ENCODE measurements around the gene NME3. TPM values are rescaled to one million over a fixed set of nuclear protein-coding genes. Genes with fewer than 3 reads are reported as not detected.

Gene NME3
- total RNA-seq, 1 donor from 2014 or later = 57.7 TPM

DNA sequence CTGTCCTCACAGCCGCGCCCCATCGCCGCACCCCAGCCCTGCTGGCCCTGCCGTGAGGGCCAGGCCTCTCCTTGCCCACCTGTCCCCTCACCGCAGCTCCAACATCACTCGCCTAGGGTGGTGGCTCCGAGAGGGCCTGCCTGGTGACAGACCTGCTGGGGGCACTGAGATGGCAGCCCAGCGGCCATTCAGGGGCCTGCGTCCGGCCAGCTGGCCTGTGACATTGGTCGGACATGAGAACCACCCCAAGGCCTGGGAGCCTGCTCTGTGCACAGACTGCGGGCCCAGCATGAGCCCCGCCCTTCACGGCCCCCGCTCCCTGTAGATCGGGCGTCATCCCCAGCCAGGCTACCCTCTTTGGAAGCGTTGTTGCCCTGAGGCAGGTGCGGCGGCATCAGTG lies 11.8 kb downstream of the NME3 start:
- Mint-ChIP-seq H3K4me3 (no peak overlapping the region), H3K9me3 (no peaks in the 10 kb centered on the region), H3K27ac (no peak overlapping the region), H3K27me3 (ENCODE audit: low read depth) (no peaks in the 10 kb centered on the region), H3K4me1 (no peaks in the 10 kb centered on the region), H3K36me3 (peaks cover 7% of the 10 kb centered on the region)
- DNase-seq (ENCODE audit: low spot score in 2 of 2, unreplicated experiment in 2 of 2) = no peak
- TF ChIP-seq, protein P1, sequence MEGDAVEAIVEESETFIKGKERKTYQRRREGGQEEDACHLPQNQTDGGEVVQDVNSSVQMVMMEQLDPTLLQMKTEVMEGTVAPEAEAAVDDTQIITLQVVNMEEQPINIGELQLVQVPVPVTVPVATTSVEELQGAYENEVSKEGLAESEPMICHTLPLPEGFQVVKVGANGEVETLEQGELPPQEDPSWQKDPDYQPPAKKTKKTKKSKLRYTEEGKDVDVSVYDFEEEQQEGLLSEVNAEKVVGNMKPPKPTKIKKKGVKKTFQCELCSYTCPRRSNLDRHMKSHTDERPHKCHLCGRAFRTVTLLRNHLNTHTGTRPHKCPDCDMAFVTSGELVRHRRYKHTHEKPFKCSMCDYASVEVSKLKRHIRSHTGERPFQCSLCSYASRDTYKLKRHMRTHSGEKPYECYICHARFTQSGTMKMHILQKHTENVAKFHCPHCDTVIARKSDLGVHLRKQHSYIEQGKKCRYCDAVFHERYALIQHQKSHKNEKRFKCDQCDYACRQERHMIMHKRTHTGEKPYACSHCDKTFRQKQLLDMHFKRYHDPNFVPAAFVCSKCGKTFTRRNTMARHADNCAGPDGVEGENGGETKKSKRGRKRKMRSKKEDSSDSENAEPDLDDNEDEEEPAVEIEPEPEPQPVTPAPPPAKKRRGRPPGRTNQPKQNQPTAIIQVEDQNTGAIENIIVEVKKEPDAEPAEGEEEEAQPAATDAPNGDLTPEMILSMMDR (IDR thresholded peaks at IDR 0.05; ENCODE audit: unreplicated experiment) = no peak

DNA sequence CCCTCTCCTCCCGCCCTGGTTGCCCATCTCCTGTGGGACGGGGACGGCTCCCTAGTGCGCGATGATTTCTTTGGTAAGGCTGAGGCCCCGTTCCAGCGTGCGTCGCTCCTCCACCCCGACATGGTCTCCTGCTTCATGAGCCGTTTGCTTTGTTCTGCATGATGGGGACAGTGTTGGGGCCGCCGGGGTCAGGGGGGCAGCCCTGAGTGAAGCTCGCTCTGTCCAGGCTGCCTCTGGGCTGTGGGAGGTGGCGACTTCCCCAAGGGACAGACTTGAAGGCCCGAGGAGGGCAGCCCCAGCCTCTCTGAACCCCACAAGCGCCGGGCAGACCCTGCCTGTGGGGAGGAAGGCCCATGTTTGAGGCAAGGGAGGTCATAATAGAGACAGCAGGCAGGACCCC lies 12.4 kb downstream of the NME3 start:
- no peaks in the 10 kb centered on the region for H3K9me3 Mint-ChIP-seq
- no peaks in the 10 kb centered on the region for H3K4me1 Mint-ChIP-seq
- no peak for DNase-seq (ENCODE audit: low spot score in 2 of 2, unreplicated experiment in 2 of 2)
- H3K36me3 Mint-ChIP-seq = peaks cover 7% of the 10 kb centered on the region
- no peak overlapping the region for H3K4me3 Mint-ChIP-seq
- no peak overlapping the region for H3K27ac Mint-ChIP-seq
- TF ChIP-seq, protein P1 (IDR thresholded peaks at IDR 0.05; ENCODE audit: unreplicated experiment) = no peak
- no peaks in the 10 kb centered on the region for H3K27me3 Mint-ChIP-seq (ENCODE audit: low read depth)

DNA sequence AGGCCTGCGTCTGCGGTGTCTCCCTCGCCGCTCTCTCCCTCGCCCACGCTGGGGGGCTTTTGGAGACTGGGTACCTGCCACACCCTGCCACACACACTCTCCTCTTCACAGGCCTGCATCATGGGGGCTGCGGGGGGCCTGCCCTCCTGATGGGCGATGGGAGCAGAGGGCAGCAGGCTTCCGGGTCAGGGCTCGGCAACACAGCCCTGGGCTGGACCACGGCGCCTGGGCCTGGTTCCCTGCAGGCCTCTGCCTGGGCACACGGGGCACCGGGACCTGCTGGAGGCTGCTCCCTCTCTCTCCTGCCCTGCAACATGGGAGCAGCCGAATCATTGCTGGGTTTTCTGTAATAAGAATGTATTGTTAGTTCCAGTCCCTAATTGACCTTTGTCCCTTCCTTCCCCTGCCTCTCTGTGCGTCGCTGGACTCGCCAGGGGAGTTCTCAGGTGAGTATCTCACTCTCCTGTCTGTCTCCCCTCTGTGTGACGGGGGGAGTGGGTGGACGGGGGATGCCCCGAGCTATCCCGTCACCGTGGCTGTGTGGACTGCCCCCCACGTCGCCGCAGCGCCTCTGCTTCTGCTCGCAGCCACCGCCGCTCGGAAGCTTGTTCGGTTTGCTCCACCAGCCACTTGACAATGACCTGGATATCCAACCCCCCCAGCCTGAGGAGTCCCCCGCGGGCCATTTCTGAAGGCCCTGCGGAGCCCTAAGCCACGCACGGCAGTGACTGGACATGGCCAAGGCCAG lies 13.5 kb downstream of the NME3 start:
- H3K27me3 Mint-ChIP-seq (ENCODE audit: low read depth) = no peaks in the 10 kb centered on the region
- TF ChIP-seq, protein P1 (IDR thresholded peaks at IDR 0.05; ENCODE audit: unreplicated experiment) = no peak
- DNase-seq (ENCODE audit: low spot score in 2 of 2, unreplicated experiment in 2 of 2) = no peak
- H3K4me1 Mint-ChIP-seq = no peaks in the 10 kb centered on the region
- H3K4me3 Mint-ChIP-seq = no peak overlapping the region
- H3K9me3 Mint-ChIP-seq = no peaks in the 10 kb centered on the region
- no peak overlapping the region for H3K27ac Mint-ChIP-seq
- H3K36me3 Mint-ChIP-seq = peaks cover 8% of the 10 kb centered on the region

DNA sequence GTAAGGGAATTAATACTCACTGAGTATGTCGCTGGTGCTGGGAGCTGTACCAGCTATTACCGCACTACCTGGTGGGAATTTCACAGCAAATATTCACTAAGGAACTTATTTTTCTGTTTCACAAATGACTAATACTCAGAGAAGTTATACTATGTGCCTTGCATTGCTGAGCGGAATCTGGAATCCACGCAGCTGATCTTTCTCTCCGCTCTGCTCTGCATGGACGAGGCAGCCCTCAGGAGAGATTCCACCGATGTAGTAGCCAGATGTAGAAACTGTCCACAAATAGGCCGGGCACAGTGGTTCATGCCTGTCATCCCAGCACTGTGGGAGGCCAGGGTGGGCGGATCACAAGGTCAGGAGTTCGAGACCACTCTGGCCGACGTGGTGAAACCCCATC lies 17.1 kb downstream of the NME3 start:
- no peak for DNase-seq (ENCODE audit: low spot score in 2 of 2, unreplicated experiment in 2 of 2)
- H3K4me1 Mint-ChIP-seq = no peaks in the 10 kb centered on the region
- no peaks in the 10 kb centered on the region for H3K9me3 Mint-ChIP-seq
- H3K36me3 Mint-ChIP-seq = peaks cover 7% of the 10 kb centered on the region
- TF ChIP-seq, protein P1 (IDR thresholded peaks at IDR 0.05; ENCODE audit: unreplicated experiment) = no peak
- no peaks in the 10 kb centered on the region for H3K27me3 Mint-ChIP-seq (ENCODE audit: low read depth)
- no peak overlapping the region for H3K27ac Mint-ChIP-seq
- H3K4me3 Mint-ChIP-seq = no peak overlapping the region

DNA sequence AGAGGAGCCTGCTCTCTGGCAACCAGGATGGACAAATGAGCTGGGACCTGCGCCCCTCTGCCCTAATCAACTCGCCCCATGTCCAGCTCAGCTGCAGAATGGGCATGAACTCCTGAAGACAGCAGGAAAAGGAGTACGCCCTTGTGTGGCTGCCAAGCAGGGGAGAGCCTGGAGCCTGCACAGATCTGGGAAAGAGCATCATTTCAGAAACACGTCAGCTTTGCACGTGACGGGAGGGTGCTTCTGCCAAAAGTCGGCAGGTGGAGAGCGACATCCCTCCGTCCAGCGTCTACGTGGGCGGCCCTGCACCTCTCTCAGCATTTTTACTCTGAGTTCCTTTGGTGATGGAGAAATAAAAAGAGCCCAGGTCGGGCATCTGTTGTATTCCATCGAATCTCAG lies 18.5 kb downstream of the NME3 start:
- Mint-ChIP-seq H3K36me3 (peaks cover 7% of the 10 kb centered on the region), H3K4me3 (no peak overlapping the region), H3K4me1 (no peaks in the 10 kb centered on the region), H3K27me3 (ENCODE audit: low read depth) (no peaks in the 10 kb centered on the region), H3K27ac (no peak overlapping the region), H3K9me3 (no peaks in the 10 kb centered on the region)
- DNase-seq (ENCODE audit: low spot score in 2 of 2, unreplicated experiment in 2 of 2) = no peak
- TF ChIP-seq, protein P1 (IDR thresholded peaks at IDR 0.05; ENCODE audit: unreplicated experiment) = no peak

Data from mesothelial cell of epicardium (in vitro differentiated cells).